CD4-positive, CD25-positive, alpha-beta regulatory T cell (primary cell): Measurements from ENCODE around the gene SRBD1. TPM values are rescaled to one million over a fixed set of nuclear protein-coding genes. Genes with fewer than 3 reads are reported as not detected.

Experiments used
- ATAC-seq, 2 donors: fragments of 150-1000 bp; cut with Tn5 transposase; one replicate each; pipeline ENCODE4 v1.10.0; 2021; ENCODE audit warnings: low read depth in 2 of 2, moderate number of reproducible peaks in 2 of 2, moderate library complexity in 1 of 2
- DNase-seq, 3 donors: peaks; one replicate each; pipeline versions ENCODE4 v3.0.0 to v3.0.0-alpha.2; 2012 to 2022; ENCODE audit warnings: mixed read lengths in 1 of 3
- H3K27ac ChIP-seq: one replicate; pipeline ENCODE4 v1.7.0; 2013; ENCODE audit warnings: mild to moderate bottlenecking, low read length; ENCODE audit not compliant: insufficient read depth, poor library complexity, severe bottlenecking
- H3K27me3 ChIP-seq: one replicate; pipeline ENCODE4 v1.7.0; 2013; ENCODE audit warnings: low read length; ENCODE audit not compliant: control insufficient read depth, insufficient read depth
- H3K36me3 ChIP-seq: one replicate; pipeline ENCODE4 v1.7.0; 2013; ENCODE audit warnings: mild to moderate bottlenecking, low read length, moderate library complexity; ENCODE audit not compliant: control insufficient read depth, insufficient read depth
- H3K4me1 ChIP-seq: 2 replicates; pipeline ENCODE4 v1.7.0; 2013; ENCODE audit warnings: mild to moderate bottlenecking, low read length; ENCODE audit not compliant: insufficient read depth, control insufficient read depth, poor library complexity, severe bottlenecking
- H3K4me3 ChIP-seq: one replicate; pipeline ENCODE4 v1.7.0; 2013; ENCODE audit warnings: low read depth, mild to moderate bottlenecking, low read length, moderate library complexity
- H3K9me3 ChIP-seq, 2 experiments: 1 replicate in 1 of 2; 2 replicates in 1 of 2; pipeline ENCODE4 v1.7.0; 2013; ENCODE audit warnings: low read length in 2 of 2, mild to moderate bottlenecking in 1 of 2, moderate library complexity in 1 of 2; ENCODE audit not compliant: control insufficient read depth in 2 of 2
- H3K27ac Mint-ChIP-seq, 3 donors: one replicate each; pipeline ENCODE4 v1.8.0; 2020 to 2022; ENCODE audit warnings: mild to moderate bottlenecking in 3 of 3, mixed read lengths in 3 of 3, moderate library complexity in 2 of 3
- H3K27me3 Mint-ChIP-seq: one replicate; pipeline ENCODE4 v1.8.0; 2022; ENCODE audit warnings: mild to moderate bottlenecking, mixed read lengths
- H3K36me3 Mint-ChIP-seq: one replicate; pipeline ENCODE4 v1.8.0; 2020; ENCODE audit warnings: mixed read lengths
- H3K4me1 Mint-ChIP-seq, 4 donors: one replicate each; pipeline ENCODE4 v1.8.0; 2020 to 2022; ENCODE audit warnings: mixed read lengths in 4 of 4, mild to moderate bottlenecking in 1 of 4
- H3K4me3 Mint-ChIP-seq, 4 donors: one replicate each; pipeline ENCODE4 v1.8.0; 2020 to 2022; ENCODE audit warnings: mild to moderate bottlenecking in 4 of 4, mixed read lengths in 4 of 4, moderate library complexity in 3 of 4
- H3K9me3 Mint-ChIP-seq, 7 donors: one replicate each; pipeline ENCODE4 v1.8.0; 2020 to 2022; ENCODE audit warnings: mixed read lengths in 7 of 7, mild to moderate bottlenecking in 3 of 7, moderate library complexity in 2 of 7
- polyA plus RNA-seq, 4 donors: library from polyadenylated mRNA; unstranded; fragments of 300-500 nt; fragmentation: Illumina TruSeq; gene quantifications; one replicate each; pipeline ENCODE4 v1.2.3, GENCODE V29; 2021
- total RNA-seq: library from RNA; stranded (reverse); gene quantifications from one replicate; pipeline ENCODE4 v1.2.3, GENCODE V29; 2022

SRBD1 gene
- total and polyA plus RNA-seq, 5 donors from 2014 or later = 7.4 to 18.2 (median 9.4) TPM

DNA sequence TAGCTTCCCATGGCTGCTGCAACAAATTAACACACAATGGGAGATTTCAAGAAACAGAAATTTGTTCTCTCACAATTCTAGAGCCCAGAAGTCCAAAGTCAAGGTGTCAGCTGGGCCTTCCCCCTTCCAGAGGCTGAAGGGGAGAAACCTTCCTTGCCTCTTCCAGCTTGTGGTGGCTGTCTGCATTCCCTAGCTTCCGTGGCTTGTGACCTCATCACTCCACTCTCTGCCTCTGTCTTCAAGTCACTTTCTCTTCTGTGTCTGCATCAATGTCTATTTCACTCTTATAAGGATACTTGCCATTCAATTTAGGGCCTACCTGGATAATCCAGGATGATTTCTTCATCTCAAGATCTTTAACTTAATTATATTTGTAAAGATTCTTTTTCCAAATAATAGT, 16.8 kb upstream of the SRBD1 start:
- peaks cover 0 to 5% (median 0%) of the 10 kb centered on the region in 7 donors for H3K9me3 Mint-ChIP-seq
- H3K9me3 ChIP-seq = no peaks in the 10 kb centered on the region
- no peaks in the 10 kb centered on the region for H3K36me3 ChIP-seq
- no peak overlapping the region for H3K4me3 ChIP-seq
- H3K27ac Mint-ChIP-seq = no peak overlapping the region
- peaks cover 17% of the 10 kb centered on the region for H3K27me3 ChIP-seq
- no peaks in the 10 kb centered on the region for H3K4me1 ChIP-seq
- H3K27ac ChIP-seq = no peak overlapping the region
- peaks cover 61% of the 10 kb centered on the region for H3K27me3 Mint-ChIP-seq
- DNase-seq (no peak), ATAC-seq (no peak)
- H3K36me3 Mint-ChIP-seq = no peaks in the 10 kb centered on the region
- no peak overlapping the region for H3K4me3 Mint-ChIP-seq
- no peaks in the 10 kb centered on the region for H3K4me1 Mint-ChIP-seq

DNA sequence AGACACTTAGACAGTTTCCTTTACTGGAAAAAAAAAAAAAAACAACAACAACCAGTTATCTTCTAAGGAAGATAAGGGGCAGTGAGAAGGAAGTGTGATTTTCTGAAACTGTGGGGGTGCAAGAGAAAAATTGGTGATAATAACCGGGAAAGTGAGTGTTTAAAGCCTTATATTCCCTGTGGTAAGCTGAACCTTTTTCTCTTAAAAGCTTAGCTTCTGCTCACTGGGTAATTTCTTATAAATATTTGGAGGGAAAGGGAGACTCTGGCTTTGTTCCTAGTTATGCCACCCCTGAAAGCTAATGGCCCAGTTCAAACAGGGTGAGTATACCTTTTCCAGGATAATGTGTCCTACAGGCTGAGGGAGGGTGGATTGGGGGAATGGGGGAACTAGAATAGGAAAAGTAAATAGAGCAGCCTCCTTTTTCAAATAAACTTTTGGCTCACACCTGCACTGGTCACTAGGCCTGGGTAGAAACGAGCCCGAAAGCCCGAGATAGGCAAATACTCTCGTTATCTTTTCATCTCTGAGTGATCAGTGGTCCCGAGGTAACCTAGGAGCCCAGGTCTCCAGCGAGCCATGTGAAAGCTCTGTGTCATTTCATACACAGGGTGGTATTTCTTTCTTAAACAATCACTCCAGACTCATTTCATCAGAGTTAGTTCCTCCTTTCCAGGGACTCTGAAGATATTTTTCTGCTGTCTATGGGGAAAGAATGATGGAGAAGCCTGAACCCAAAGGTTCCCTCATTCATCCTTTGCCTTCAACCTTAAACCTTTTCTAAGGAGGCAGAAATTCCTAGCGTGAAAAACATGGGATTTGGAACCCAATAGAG, 15.5 kb upstream of the SRBD1 start:
- Histone ChIP-seq H3K27me3 (peaks cover 15% of the 10 kb centered on the region), H3K4me1 (no peaks in the 10 kb centered on the region), H3K27ac (no peak overlapping the region), H3K9me3 (no peaks in the 10 kb centered on the region), H3K36me3 (no peaks in the 10 kb centered on the region), H3K4me3 (no peak overlapping the region)
- no peak for DNase-seq
- no peaks in the 10 kb centered on the region for H3K36me3 Mint-ChIP-seq
- H3K27me3 Mint-ChIP-seq = peaks cover 59% of the 10 kb centered on the region
- ATAC-seq = no peak
- no peak overlapping the region for H3K4me3 Mint-ChIP-seq
- peaks cover 0 to 5% (median 0%) of the 10 kb centered on the region in 7 donors for H3K9me3 Mint-ChIP-seq
- no peak overlapping the region for H3K27ac Mint-ChIP-seq
- H3K4me1 Mint-ChIP-seq = no peaks in the 10 kb centered on the region

DNA sequence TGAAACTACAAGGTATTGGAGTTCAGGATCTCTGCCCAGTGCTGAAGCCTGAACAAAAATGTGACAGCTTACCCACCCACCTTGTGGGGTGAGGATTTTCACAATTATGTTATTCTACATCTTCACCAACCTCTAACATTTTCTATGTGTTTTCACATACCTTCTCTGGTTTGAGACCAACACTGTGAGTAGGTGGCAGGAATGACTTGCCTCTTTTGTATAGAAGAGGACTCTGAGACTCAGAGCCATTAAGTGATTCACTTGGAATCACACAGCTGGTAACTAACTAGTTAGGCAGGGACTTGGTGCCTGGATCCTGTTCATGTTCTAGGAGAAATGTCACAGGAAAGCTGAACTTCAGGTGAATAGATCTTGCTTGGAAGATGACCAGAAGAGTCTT, 14.8 kb upstream of the SRBD1 start:
- H3K4me3 ChIP-seq = no peak overlapping the region
- no peaks in the 10 kb centered on the region for H3K36me3 ChIP-seq
- DNase-seq = no peak
- no peaks in the 10 kb centered on the region for H3K4me1 Mint-ChIP-seq
- H3K27ac Mint-ChIP-seq = no peak overlapping the region
- H3K9me3 ChIP-seq = no peaks in the 10 kb centered on the region
- peaks cover 0 to 3% (median 0%) of the 10 kb centered on the region in 7 donors for H3K9me3 Mint-ChIP-seq
- no peak overlapping the region for H3K4me3 Mint-ChIP-seq
- H3K27me3 ChIP-seq = peaks cover 13% of the 10 kb centered on the region
- H3K27me3 Mint-ChIP-seq = peaks cover 59% of the 10 kb centered on the region
- no peaks in the 10 kb centered on the region for H3K4me1 ChIP-seq
- ATAC-seq = no peak
- no peak overlapping the region for H3K27ac ChIP-seq
- H3K36me3 Mint-ChIP-seq = no peaks in the 10 kb centered on the region

DNA sequence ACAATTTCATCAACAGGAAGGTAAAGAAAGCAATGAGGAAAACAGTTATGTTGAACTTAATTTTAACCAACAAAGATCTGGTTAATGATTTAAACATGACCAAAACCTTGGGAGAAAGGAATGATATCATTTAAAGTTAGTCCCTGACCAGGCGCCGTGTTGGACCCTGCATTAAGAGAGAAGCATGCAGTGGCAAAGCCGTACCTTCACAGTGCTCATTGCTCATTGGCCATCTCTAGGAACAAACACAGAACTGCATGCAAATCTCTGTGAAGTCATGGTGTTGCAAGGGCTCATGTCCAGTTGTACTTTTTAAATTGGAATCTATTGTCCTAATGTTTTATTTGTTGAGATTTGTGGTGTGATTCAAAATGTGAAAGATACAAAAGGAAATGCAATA, 12.0 kb upstream of the SRBD1 start:
- H3K4me1 Mint-ChIP-seq = no peaks in the 10 kb centered on the region
- H3K36me3 Mint-ChIP-seq = no peaks in the 10 kb centered on the region
- H3K27ac Mint-ChIP-seq = no peak overlapping the region
- no peak for DNase-seq
- peaks cover 0 to 3% (median 0%) of the 10 kb centered on the region in 7 donors for H3K9me3 Mint-ChIP-seq
- Histone ChIP-seq H3K9me3 (no peaks in the 10 kb centered on the region), H3K36me3 (no peaks in the 10 kb centered on the region), H3K27ac (no peak overlapping the region), H3K4me3 (no peak overlapping the region), H3K27me3 (peaks cover 20% of the 10 kb centered on the region), H3K4me1 (no peaks in the 10 kb centered on the region)
- no peak overlapping the region for H3K4me3 Mint-ChIP-seq
- ATAC-seq = no peak
- peaks cover 65% of the 10 kb centered on the region for H3K27me3 Mint-ChIP-seq

DNA sequence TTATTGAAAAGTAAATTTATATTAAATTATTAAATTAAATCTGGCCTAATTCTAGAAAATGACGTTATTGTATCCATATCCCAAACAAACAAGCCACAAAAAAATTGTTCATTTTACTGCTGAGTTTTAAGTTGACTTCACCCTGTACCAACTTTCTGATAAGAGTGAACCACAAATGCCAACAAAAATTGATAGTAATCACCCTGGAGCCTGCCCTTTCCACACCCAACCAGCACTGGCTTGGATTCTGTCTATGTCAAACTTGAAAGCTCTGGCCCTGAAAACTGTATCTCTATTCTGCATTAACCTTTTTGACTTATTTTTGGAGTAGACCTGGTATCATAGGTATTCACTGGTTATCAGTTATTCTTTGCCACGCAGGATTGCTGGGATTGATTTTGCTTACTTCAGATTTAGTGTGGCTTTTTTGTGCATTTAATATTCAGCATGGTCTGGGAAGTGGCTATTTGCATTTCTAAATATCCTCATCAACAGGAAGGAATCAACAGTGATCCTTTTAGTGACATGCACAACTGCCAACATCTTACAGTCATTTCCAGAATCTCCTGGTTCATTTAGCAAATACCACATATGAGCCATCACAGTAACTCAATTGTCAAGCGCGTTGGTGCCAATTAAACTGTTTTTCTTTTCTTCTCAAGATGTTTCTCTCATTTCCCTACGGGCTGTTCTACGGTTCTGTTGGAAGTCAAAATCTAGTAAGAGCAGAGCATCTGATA, 11.4 kb upstream of the SRBD1 start:
- Mint-ChIP-seq H3K36me3 (no peaks in the 10 kb centered on the region), H3K27ac (no peak overlapping the region), H3K4me3 (no peak overlapping the region), H3K4me1 (no peaks in the 10 kb centered on the region), H3K27me3 (peaks cover 70% of the 10 kb centered on the region), H3K9me3 (peaks cover 0 to 3% (median 0%) of the 10 kb centered on the region in 7 donors)
- Histone ChIP-seq H3K27ac (no peak overlapping the region), H3K36me3 (no peaks in the 10 kb centered on the region), H3K27me3 (peaks cover 24% of the 10 kb centered on the region), H3K4me3 (no peak overlapping the region), H3K4me1 (no peaks in the 10 kb centered on the region), H3K9me3 (no peaks in the 10 kb centered on the region)
- ATAC-seq = no peak
- no peak for DNase-seq

DNA sequence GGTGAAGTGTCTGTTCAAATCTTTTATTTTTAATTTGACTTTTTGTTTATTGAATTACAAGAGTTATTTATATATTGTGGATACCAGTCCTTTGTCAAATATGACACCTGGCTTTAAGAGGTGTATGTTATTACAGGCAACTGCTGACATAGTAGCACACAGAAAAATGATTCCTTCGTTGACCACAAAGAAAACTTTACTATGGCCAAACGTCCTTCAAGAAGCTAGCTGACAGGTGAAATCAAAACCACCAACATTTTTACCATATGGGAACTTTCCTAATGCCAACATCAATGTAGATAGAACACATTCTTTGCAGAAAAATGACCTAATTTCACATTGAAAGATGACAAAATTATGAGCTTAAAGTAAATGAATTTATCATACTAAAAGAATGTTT, 6.4 kb upstream of the SRBD1 start:
- no peaks in the 10 kb centered on the region for H3K36me3 ChIP-seq
- ATAC-seq (no peak), DNase-seq (no peak)
- no peak overlapping the region for H3K27ac ChIP-seq
- Mint-ChIP-seq H3K27me3 (peaks cover 45% of the 10 kb centered on the region), H3K4me3 (no peak overlapping the region), H3K4me1 (no peaks in the 10 kb centered on the region), H3K9me3 (no peaks in the 10 kb centered on the region), H3K36me3 (no peaks in the 10 kb centered on the region), H3K27ac (no peak overlapping the region)
- peaks cover 21% of the 10 kb centered on the region for H3K27me3 ChIP-seq
- H3K9me3 ChIP-seq = no peaks in the 10 kb centered on the region
- no peak overlapping the region for H3K4me3 ChIP-seq
- H3K4me1 ChIP-seq = no peaks in the 10 kb centered on the region

DNA sequence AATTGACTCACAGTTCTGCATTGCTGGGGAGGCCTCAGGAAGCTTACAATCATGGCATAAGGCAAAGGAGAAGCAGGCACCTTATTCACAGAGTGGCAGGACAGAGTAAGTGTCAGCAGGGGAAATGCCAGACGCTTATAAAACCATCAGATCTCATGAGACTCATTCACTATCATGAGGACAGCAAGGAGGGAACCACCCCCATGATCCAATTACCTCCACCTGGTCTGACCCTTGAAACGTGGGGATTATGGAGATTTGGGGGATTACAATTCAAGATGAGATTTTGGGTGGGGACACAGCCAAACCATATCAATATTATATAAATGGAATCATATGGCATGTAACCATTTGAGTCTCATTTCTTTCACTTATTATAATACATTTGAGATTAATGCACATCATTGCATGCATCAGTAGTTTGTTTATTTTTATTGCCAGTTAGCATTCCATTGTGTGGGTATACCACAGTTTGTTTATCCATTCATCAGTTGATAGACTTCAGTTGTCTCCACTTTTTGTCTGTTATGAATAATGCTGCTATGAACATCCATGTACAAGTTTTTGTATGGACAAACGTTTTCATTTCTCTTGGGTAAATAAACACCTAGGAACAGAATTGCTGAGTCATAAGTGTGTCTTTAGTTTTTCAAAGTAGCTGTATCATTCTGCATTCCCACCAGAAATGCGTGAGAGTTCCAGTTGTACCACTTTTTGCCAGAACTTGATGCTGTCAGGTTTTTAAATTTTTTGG, 5.8 kb upstream of the SRBD1 start:
- no peak overlapping the region for H3K4me3 Mint-ChIP-seq
- H3K27me3 Mint-ChIP-seq = peaks cover 41% of the 10 kb centered on the region
- peaks cover 21% of the 10 kb centered on the region for H3K27me3 ChIP-seq
- no peaks in the 10 kb centered on the region for H3K9me3 Mint-ChIP-seq
- DNase-seq (no peak), ATAC-seq (no peak)
- H3K36me3 ChIP-seq = no peaks in the 10 kb centered on the region
- no peak overlapping the region for H3K27ac ChIP-seq
- no peaks in the 10 kb centered on the region for H3K4me1 ChIP-seq
- H3K4me3 ChIP-seq = no peak overlapping the region
- no peaks in the 10 kb centered on the region for H3K4me1 Mint-ChIP-seq
- H3K27ac Mint-ChIP-seq = no peak overlapping the region
- no peaks in the 10 kb centered on the region for H3K9me3 ChIP-seq
- H3K36me3 Mint-ChIP-seq = no peaks in the 10 kb centered on the region
